Peyer's patch (tissue), 4 donors: ENCODE results near the gene CSNK1G1. TPM values are rescaled to one million over a fixed set of nuclear protein-coding genes. Genes with fewer than 3 reads are reported as not detected.
"Not testable (repeated sequence)": the region's sequence is repeated elsewhere in the genome, so short reads cannot be mapped to it uniquely, and the experiment has no call there.

Experiments
- DNase-seq, 3 donors: peaks; one replicate each; pipeline ENCODE4 v3.0.0-alpha.2; 2017 to 2019
- H3K27ac ChIP-seq, 4 donors: fragments of 200-600 bp; sonication (generic); one replicate each; pipeline ENCODE4 v1.5.1; 2016 to 2019
- H3K27me3 ChIP-seq, 2 donors: fragments of 200-600 bp; sonication (generic); one replicate each; pipeline ENCODE4 v1.5.1; 2019
- H3K36me3 ChIP-seq, 3 donors: fragments of 200-600 bp; sonication (generic); one replicate each; pipeline ENCODE4 v1.5.1; 2016 to 2019
- H3K4me1 ChIP-seq, 4 donors: fragments of 200-600 bp; sonication (generic); one replicate each; pipeline ENCODE4 v1.5.1; 2016 to 2019
- H3K4me3 ChIP-seq, 4 donors: fragments of 200-600 bp; sonication (generic); 1 replicate in 3 of 4; 2 replicates in 1 of 4; pipeline ENCODE4 v1.5.1; 2016 to 2019; ENCODE audit warnings: mild to moderate bottlenecking in 1 of 4
- H3K9me3 ChIP-seq, 4 donors: fragments of 200-600 bp; sonication (generic); one replicate each; pipeline ENCODE4 v1.5.1; 2016 to 2019; ENCODE audit warnings: mild to moderate bottlenecking in 1 of 4
- POLR2A ChIP-seq, 2 donors: fragments of 450-650 bp; IDR thresholded peaks; one replicate each; pipeline ENCODE4 v1.5.1; 2017; ENCODE audit warnings: antibody characterized with exemption in 2 of 2, mild to moderate bottlenecking in 2 of 2, moderate library complexity in 2 of 2
- total RNA-seq, 4 donors: library from RNA; depleted of rRNA; stranded (reverse); fragments of >200 nt; gene quantifications; one replicate each; pipeline ENCODE4 v1.1.0, GENCODE V29; 2016
- TF ChIP-seq, protein P1 (sequence below), 6 experiments: fragments of 450-650 bp in 4 of 6; fragments of 200-600 bp in 2 of 6; sonication (generic) in 1 of 6; IDR thresholded peaks; one replicate each; pipeline ENCODE4 v1.5.1; 2017 to 2019; ENCODE audit warnings: antibody characterized with exemption in 6 of 6, mild to moderate bottlenecking in 3 of 6, moderate library complexity in 1 of 6

CSNK1G1 gene
- total RNA-seq, 4 donors from 2014 or later, result 12.3 to 36.5 (median 24.2) TPM

DNA sequence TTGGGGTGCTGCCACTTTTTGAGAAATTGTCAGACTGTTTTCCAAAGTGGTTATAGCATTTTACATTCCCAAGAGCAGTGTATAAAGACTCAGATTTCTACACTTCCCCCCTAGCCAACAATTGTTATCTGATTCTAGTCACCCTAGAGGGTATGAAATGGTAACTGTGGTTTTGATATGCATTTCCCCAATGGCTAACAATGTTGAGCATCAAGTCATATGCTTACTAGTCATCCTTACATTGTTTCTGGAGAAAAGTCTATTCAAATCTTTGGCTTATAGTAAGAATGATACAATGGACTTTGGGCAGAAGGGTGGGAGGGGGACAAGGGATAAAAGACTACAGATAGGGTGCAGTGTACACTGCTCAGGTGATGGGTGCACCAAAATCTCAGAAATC, 73.3 kb downstream of the CSNK1G1 start:
- H3K4me1 ChIP-seq, result no peaks in the 10 kb centered on the region
- no peak for TF ChIP-seq POLR2A (IDR thresholded peaks at IDR 0.05)
- TF ChIP-seq, protein P1, sequence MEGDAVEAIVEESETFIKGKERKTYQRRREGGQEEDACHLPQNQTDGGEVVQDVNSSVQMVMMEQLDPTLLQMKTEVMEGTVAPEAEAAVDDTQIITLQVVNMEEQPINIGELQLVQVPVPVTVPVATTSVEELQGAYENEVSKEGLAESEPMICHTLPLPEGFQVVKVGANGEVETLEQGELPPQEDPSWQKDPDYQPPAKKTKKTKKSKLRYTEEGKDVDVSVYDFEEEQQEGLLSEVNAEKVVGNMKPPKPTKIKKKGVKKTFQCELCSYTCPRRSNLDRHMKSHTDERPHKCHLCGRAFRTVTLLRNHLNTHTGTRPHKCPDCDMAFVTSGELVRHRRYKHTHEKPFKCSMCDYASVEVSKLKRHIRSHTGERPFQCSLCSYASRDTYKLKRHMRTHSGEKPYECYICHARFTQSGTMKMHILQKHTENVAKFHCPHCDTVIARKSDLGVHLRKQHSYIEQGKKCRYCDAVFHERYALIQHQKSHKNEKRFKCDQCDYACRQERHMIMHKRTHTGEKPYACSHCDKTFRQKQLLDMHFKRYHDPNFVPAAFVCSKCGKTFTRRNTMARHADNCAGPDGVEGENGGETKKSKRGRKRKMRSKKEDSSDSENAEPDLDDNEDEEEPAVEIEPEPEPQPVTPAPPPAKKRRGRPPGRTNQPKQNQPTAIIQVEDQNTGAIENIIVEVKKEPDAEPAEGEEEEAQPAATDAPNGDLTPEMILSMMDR (IDR thresholded peaks at IDR 0.05), result no peak
- no peak overlapping the region for H3K4me3 ChIP-seq
- H3K27me3 ChIP-seq, result no peaks in the 10 kb centered on the region
- DNase-seq, result no peak
- no peak overlapping the region for H3K27ac ChIP-seq
- H3K9me3 ChIP-seq, result no peaks in the 10 kb centered on the region
- no peaks in the 10 kb centered on the region for H3K36me3 ChIP-seq

- H3K27ac ChIP-seq, result no peak overlapping the region
- H3K9me3 ChIP-seq, result no peaks in the 10 kb centered on the region
- H3K4me1 ChIP-seq, result no peaks in the 10 kb centered on the region
- peaks cover 0 to 3% (median 0%) of the 10 kb centered on the region in 3 donors for H3K36me3 ChIP-seq
- no peaks in the 10 kb centered on the region for H3K27me3 ChIP-seq
- TF ChIP-seq, protein P1 (IDR thresholded peaks at IDR 0.05), result no peak
- no peak for TF ChIP-seq POLR2A (IDR thresholded peaks at IDR 0.05)
- DNase-seq, result no peak
- no peak overlapping the region for H3K4me3 ChIP-seq
These were observed 76.8 kb downstream of the CSNK1G1 start for GRCh38 chr15:64279131-64279530.

GRCh38 chr15:64275934-64276333, 80.0 kb downstream of the CSNK1G1 start:
- Histone ChIP-seq H3K4me3 (no peak overlapping the region), H3K27me3 (no peaks in the 10 kb centered on the region), H3K4me1 (no peaks in the 10 kb centered on the region), H3K36me3 (peaks cover 0 to 3% (median 0%) of the 10 kb centered on the region in 3 donors), H3K27ac (no peak overlapping the region), H3K9me3 (no peaks in the 10 kb centered on the region)
- no peak for DNase-seq
- TF ChIP-seq, protein P1 (IDR thresholded peaks at IDR 0.05), result no peak
- TF ChIP-seq POLR2A (IDR thresholded peaks at IDR 0.05), result no peak

GRCh38 chr15:64274341-64274950, 81.5 kb downstream of the CSNK1G1 start:
- no peak for DNase-seq
- no peak overlapping the region for H3K4me3 ChIP-seq
- TF ChIP-seq, protein P1 (IDR thresholded peaks at IDR 0.05), result no peak

DNA sequence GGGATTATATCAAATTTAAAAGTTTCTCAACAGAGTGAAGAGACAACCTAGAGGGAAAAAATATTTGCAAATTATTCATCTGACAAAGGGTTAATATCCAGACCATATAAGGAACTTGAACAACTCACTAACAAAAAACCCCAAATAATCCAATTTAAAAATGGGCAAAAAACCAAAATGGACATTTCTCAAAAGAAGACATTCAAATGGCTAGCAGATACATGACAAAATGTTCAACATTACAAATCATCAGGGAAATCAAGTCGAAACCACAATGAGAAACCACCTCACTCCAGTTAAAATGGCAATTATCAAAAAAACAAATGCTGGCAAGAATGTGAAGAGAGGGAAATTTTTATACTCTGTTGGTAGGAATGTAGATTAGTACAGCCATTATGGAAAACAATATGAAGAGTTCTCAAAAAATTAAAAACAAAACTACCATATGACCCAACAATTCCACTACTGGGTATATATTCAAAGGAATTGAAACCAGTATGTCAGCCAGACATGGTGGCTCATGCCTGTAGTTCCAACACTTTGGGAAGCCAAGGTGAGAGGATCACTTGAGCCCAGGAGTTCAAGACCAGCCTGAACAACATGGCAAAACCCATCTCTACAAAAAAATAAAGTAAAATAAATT, 88.5 kb downstream of the CSNK1G1 start:
- Histone ChIP-seq H3K27me3 (no peaks in the 10 kb centered on the region), H3K4me3 (no peak overlapping the region), H3K27ac (no peak overlapping the region), H3K9me3 (no peaks in the 10 kb centered on the region), H3K36me3 (no peaks in the 10 kb centered on the region), H3K4me1 (peaks cover 0 to 6% (median 0%) of the 10 kb centered on the region in 4 donors)
- TF ChIP-seq POLR2A (IDR thresholded peaks at IDR 0.05), result no peak
- TF ChIP-seq, protein P1 (IDR thresholded peaks at IDR 0.05), result no peak
- no peak for DNase-seq

More at GRCh38 chr15:64274341-64274950, 81.5 kb downstream of the CSNK1G1 start:
- H3K9me3 ChIP-seq, result no peaks in the 10 kb centered on the region
- H3K36me3 ChIP-seq, result peaks cover 0 to 3% (median 0%) of the 10 kb centered on the region in 3 donors
- H3K4me1 ChIP-seq, result no peaks in the 10 kb centered on the region
- no peak overlapping the region for H3K27ac ChIP-seq
- no peaks in the 10 kb centered on the region for H3K27me3 ChIP-seq

GRCh38 chr15:64265188-64265587, 90.8 kb downstream of the CSNK1G1 start:
- H3K27ac ChIP-seq, DNase-seq, H3K4me3 ChIP-seq, H3K36me3 ChIP-seq, H3K4me1 ChIP-seq, H3K9me3 ChIP-seq, H3K27me3 ChIP-seq: not testable (repeated sequence)
